K562 (cell line): ENCODE measurements around the gene ADSS1. TPM values are rescaled to one million over a fixed set of nuclear protein-coding genes. Genes with fewer than 3 reads are reported as not detected.

Experiments used
- ATAC-seq: fragments of 200-7000 bp; cut with Tn5 transposase; 3 replicates; pipeline ENCODE4 v1.9.1; 2020; ENCODE audit warnings: moderate library complexity
- BruUV-seq: library from RNA; stranded (reverse); fragments of 400-500 nt; replicated peaks from 2 replicates; lab custom pipeline; 2021; lab: Mats Ljungman, UMichigan
- CTCF ChIA-PET: fragments of 300-600 bp; formaldehyde crosslinking; extraction: SDS; loops from one replicate; lab custom pipeline; 2021; ENCODE audit warnings: low intra/inter-chr PET ratio; lab: Yijun Ruan, JAX
- POLR2A ChIA-PET: fragments of 300-600, 350-650 bp; sonication (Branson Sonifier 250); formaldehyde crosslinking; extraction: SDS; loops from one replicate; lab custom pipeline; 2021; ENCODE audit warnings: antibody characterized with exemption, inconsistent platforms; lab: Yijun Ruan, JAX
- DNase-seq, 4 experiments: peaks; one replicate each; pipeline versions ENCODE4 v3.0.0 to v3.0.0-alpha.2; 2011 to 2018; ENCODE audit warnings: low spot score in 3 of 4, mixed read lengths in 3 of 4; ENCODE audit errors: extremely low read depth in 1 of 4
- FAIRE-seq: peaks from 2 replicates; lab custom pipeline; 2011; peaks lifted over from hg19 to GRCh38; lab: Jason Lieb, UNC
- H2AFZ ChIP-seq: 2 replicates; pipeline ENCODE4 v1.6.0; 2011; ENCODE audit warnings: low read depth, low read length, control low read depth, inconsistent platforms
- H3K27ac ChIP-seq: fragments of 200-600 bp; 3 replicates; pipeline ENCODE4 v1.8.0; 2011; ENCODE audit warnings: low read depth, mild to moderate bottlenecking, control low read depth, inconsistent platforms, low read length, moderate library complexity, mixed read lengths; ENCODE audit errors: extremely low read depth
- H3K27me3 ChIP-seq, 2 experiments: fragments of 300-600 bp in 1 of 2; 2 replicates in 1 of 2; 3 replicates in 1 of 2; pipeline versions ENCODE4 v1.6.0 to v1.8.0; 2011; ENCODE audit warnings: inconsistent platforms in 2 of 2, low read length in 2 of 2, mild to moderate bottlenecking in 1 of 2, mixed read lengths in 1 of 2, moderate library complexity in 1 of 2; ENCODE audit not compliant: control insufficient read depth in 2 of 2, insufficient read depth in 2 of 2
- H3K36me3 ChIP-seq: fragments of 300-600 bp; 3 replicates; pipeline ENCODE4 v1.8.0; 2011; ENCODE audit warnings: mild to moderate bottlenecking, low read length, inconsistent platforms; ENCODE audit not compliant: control insufficient read depth, insufficient read depth
- H3K4me1 ChIP-seq, 2 experiments: fragments of 200-600 bp in 1 of 2; replicated peaks in 1 of 2; 2 replicates in 1 of 2; 3 replicates in 1 of 2; pipeline versions ENCODE4 v1.5.1 to v1.8.0; 2011; ENCODE audit warnings: inconsistent platforms in 2 of 2, low read length in 2 of 2, mild to moderate bottlenecking in 1 of 2, mixed read lengths in 1 of 2, moderate library complexity in 1 of 2; ENCODE audit not compliant: control insufficient read depth in 2 of 2, insufficient read depth in 2 of 2
- H3K4me2 ChIP-seq: 2 replicates; pipeline ENCODE4 v1.6.1; 2011; ENCODE audit warnings: low read length, control low read depth, inconsistent platforms, mixed read lengths; ENCODE audit not compliant: insufficient read depth
- H3K4me3 ChIP-seq: fragments of 200-600 bp; sonication (generic), shearing (Covaris generic); 2 replicates; pipeline ENCODE4 v1.5.1; 2016; ENCODE audit warnings: control low read depth, inconsistent platforms
- H3K79me2 ChIP-seq: fragments of 200-600 bp; 3 replicates; pipeline ENCODE4 v1.8.0; 2011; ENCODE audit warnings: low read length, inconsistent platforms; ENCODE audit not compliant: control insufficient read depth, insufficient read depth
- H3K9ac ChIP-seq, 2 experiments: 2 replicates each; pipeline versions ENCODE4 v1.6.0 to v1.6.1; 2011; ENCODE audit warnings: low read depth in 2 of 2, low read length in 2 of 2, control low read depth in 1 of 2, inconsistent platforms in 1 of 2, mild to moderate bottlenecking in 1 of 2, mixed read lengths in 1 of 2; ENCODE audit not compliant: insufficient read depth in 1 of 2
- H3K9me1 ChIP-seq: one replicate; pipeline ENCODE4 v1.6.0; 2011; ENCODE audit warnings: inconsistent platforms, mild to moderate bottlenecking, low read length, moderate library complexity; ENCODE audit not compliant: control insufficient read depth, insufficient read depth
- H3K9me3 ChIP-seq: replicated peaks from 2 replicates; pipeline ENCODE4 v1.5.1; 2011; ENCODE audit warnings: low read depth, low read length, inconsistent platforms; ENCODE audit not compliant: control insufficient read depth, insufficient read depth
- H4K20me1 ChIP-seq: replicated peaks from 2 replicates; pipeline ENCODE4 v1.6.1; 2011; ENCODE audit warnings: low read length, inconsistent platforms, mixed read lengths; ENCODE audit not compliant: control insufficient read depth, insufficient read depth
- ATF7 ChIP-seq: fragments of 450-650 bp; IDR thresholded peaks from 2 replicates; pipeline ENCODE4 v1.7.1; 2014; ENCODE audit warnings: mild to moderate bottlenecking, moderate library complexity
- FOS ChIP-seq: IDR thresholded peaks from 3 replicates; pipeline ENCODE4 v1.6.1; 2011; ENCODE audit not compliant: insufficient read length; ENCODE audit errors: extremely low read depth
- KAT7 ChIP-seq: sonication (generic); formaldehyde crosslinking; IDR thresholded peaks from 2 replicates; pipeline ENCODE4 v1.8.0; 2022; ENCODE audit warnings: missing genetic modification reagents, mild to moderate bottlenecking, borderline replicate concordance
- RBFOX2 ChIP-seq: fragments of 200-400 bp; formaldehyde crosslinking; IDR thresholded peaks from 2 replicates; pipeline ENCODE4 v1.6.1; 2017; ENCODE audit warnings: low read depth, mild to moderate bottlenecking, low read length, moderate library complexity
- RBM15 ChIP-seq: fragments of 200-400 bp; formaldehyde crosslinking; IDR thresholded peaks from 2 replicates; pipeline ENCODE4 v1.6.1; 2018; ENCODE audit warnings: mild to moderate bottlenecking, low read length, moderate library complexity; ENCODE audit not compliant: insufficient read depth
- SIRT6 ChIP-seq: IDR thresholded peaks from one replicate; pipeline ENCODE4 v1.6.1; 2012; ENCODE audit warnings: low read depth, mild to moderate bottlenecking, control low read depth, inconsistent platforms, low read length, moderate library complexity
- ZNF408 ChIP-seq: fragments of 250-450 bp; sonication (Bioruptor Pico); IDR thresholded peaks from 2 replicates; pipeline ENCODE4 v1.4.0; 2020; ENCODE audit warnings: low read depth, mild to moderate bottlenecking, moderate library complexity
- WGBS: fragments of 100-300 bp; shearing (Covaris generic); methylation state at CpG from one replicate; pipeline ENCODE4 v1.1.6; 2016; ENCODE audit warnings: low coverage, mixed read lengths; ENCODE audit not compliant: insufficient coverage; ENCODE audit errors: missing lambda C conversion rate; 5-methylcytosine and 5-hydroxymethylcytosine counted together
- in situ Hi-C: fragments of 300-500 bp; cut with MboI; formaldehyde crosslinking; loops from 4 replicates; pipeline ENCODE4 v1.15.0; 2018; ENCODE audit warnings: inconsistent platforms, mixed read lengths
- intact Hi-C: fragments of 100-400 bp; cut with micrococcal nuclease; formaldehyde crosslinking; loops from 2 replicates; pipeline ENCODE4 v1.14.2; 2022
- polyA plus RNA-seq, 8 experiments: library from polyadenylated mRNA; depleted of rRNA in 4 of 8; stranded (reverse) in 5 of 8; unstranded in 3 of 8; fragments of >200 nt; fragmentation: Nextera tagmentation in 2 of 8; fragmentation: Illumina TruSeq in 1 of 8; extraction: Ambion mirVana in 2 of 8; extraction: Trizol in 1 of 8; gene quantifications; 2 replicates each; pipeline versions ENCODE4 v1.2.1 to v1.2.3, GENCODE V29; 2011 to 2014; ENCODE audit warnings: inconsistent platforms in 1 of 8, missing spikeins in 1 of 8
- total RNA-seq, 7 experiments: library from RNA; depleted of rRNA in 6 of 7; stranded (reverse); fragments of >200 nt in 6 of 7; fragmentation: Illumina TruSeq in 2 of 7; extraction: Trizol in 2 of 7; gene quantifications; 2 replicates each; pipeline versions ENCODE4 v1.2.1 to v1.2.3, GENCODE V29; 2011 to 2021; ENCODE audit warnings: low replicate concordance in 1 of 7
- TF ChIP-seq, protein P1 (sequence below): fragments of 450-650 bp; IDR thresholded peaks from one replicate; pipeline ENCODE4 v1.6.1; 2018; ENCODE audit warnings: mild to moderate bottlenecking, moderate library complexity; ENCODE audit not compliant: partially characterized antibody
- TF ChIP-seq, protein P2 (sequence below), 2 experiments: fragments of 450-650 bp in 1 of 2; sonication (generic) in 1 of 2; formaldehyde crosslinking in 1 of 2; IDR thresholded peaks in 1 of 2; conservative IDR thresholded peaks in 1 of 2; 2 replicates each; pipeline versions ENCODE4 v1.6.1 to v1.8.1; 2016 to 2023; ENCODE audit warnings: mild to moderate bottlenecking in 2 of 2, moderate library complexity in 2 of 2, inconsistent platforms in 1 of 2, missing genetic modification reagents in 1 of 2
- TF ChIP-seq, protein P3 (sequence below): sonication (generic); formaldehyde crosslinking; IDR thresholded peaks from 2 replicates; pipeline ENCODE4 v1.8.0; 2022; ENCODE audit warnings: mild to moderate bottlenecking, missing genetic modification reagents, borderline replicate concordance

ADSS1 gene
- total and polyA plus RNA-seq, 9 of the 15 experiments (the other 6 are each of a cell fraction or from before 2014, with no cell fraction given), result 0.53 to 5.9 (median 3.9) TPM

DNA sequence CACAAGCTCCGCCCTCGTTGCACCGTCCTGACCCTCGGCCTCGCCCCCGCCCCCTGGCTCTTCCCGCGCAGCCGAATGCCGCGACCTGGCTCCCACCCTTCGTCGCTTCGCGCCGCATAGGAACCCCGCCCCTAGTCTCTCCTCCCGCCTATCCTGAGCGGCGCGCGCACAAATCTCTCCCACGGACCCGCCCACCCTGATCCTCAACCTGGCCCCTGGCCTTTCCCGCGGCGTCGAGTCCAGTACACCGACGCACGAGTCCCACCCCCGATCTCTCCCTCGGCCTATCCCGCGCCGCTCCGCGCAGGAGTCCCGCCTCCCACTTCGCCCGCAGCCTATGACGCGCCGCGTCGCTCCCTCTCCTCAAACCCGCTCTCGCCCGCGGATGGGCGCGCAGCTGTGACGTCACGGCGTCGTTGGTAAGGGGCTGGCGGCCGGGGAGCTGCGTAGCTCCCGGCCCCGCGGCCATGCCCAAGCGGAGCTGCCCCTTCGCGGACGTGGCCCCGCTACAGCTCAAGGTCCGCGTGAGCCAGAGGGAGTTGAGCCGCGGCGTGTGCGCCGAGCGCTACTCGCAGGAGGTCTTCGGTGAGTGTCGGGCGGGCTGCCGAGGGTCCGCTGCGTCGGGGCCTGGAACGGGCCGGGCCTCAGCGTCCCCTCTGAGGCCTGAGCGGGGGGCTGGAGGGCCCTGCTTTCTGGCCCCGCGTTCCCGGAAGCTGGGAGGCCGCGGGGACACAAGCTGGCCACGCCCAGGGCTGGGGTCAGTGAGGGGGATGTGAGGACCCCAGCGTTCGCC lies 28.9 kb downstream of the ADSS1 start, which contains the start of gene SIVA1 (continued):
- TF ChIP-seq, protein P1, sequence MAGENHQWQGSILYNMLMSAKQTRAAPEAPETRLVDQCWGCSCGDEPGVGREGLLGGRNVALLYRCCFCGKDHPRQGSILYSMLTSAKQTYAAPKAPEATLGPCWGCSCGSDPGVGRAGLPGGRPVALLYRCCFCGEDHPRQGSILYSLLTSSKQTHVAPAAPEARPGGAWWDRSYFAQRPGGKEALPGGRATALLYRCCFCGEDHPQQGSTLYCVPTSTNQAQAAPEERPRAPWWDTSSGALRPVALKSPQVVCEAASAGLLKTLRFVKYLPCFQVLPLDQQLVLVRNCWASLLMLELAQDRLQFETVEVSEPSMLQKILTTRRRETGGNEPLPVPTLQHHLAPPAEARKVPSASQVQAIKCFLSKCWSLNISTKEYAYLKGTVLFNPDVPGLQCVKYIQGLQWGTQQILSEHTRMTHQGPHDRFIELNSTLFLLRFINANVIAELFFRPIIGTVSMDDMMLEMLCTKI, result no peak
- TF ChIP-seq, protein P2, sequence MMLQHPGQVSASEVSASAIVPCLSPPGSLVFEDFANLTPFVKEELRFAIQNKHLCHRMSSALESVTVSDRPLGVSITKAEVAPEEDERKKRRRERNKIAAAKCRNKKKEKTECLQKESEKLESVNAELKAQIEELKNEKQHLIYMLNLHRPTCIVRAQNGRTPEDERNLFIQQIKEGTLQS (IDR thresholded peaks at IDR 0.05), result peak; percentile 65
- TF ChIP-seq, protein P2 (CRISPR knock-in tag; conservative IDR thresholded peaks at IDR 0.05), result no peak
- TF ChIP-seq SIRT6, result no peak

DNA sequence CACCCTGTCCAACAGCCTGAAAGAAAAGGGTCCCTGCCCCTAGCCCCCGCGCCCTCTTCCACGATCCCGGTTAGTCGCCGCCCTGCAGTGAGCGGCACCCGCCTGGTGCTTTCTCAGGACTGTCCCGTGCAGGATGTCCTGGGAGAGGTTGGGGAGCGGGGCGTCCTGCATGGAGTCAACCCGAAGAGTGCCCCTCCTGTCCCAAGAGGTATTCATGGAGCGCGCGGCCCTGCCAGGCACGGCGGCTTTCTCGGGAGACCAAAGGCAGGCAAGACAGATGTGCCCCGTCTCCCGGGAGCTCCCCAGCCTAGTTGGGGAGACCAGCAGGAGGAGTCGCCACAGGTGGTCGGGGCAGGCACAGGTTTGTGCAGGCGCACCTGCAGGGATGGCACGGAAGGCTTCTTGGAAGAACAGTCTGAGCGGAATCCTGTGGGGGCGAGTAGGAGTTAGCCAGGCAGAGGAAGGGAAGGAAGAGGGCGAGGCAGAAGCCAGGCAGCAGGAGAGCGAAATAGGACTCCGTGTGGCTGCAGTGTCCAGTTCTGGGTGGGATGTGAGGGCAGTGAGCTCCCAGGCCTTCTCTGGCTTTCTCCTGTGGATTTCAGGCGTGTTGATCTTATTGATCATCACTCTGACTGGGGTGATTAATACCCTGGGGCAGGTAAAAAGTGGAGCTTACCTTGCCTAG lies 29.6 kb downstream of the ADSS1 start:
- WGBS, result 0% methylated on average over 24 of the region's 30 CpGs
- Histone ChIP-seq H4K20me1 (0 out of 2 replicates have a peak, but pooled peaks cover 8% of the 10 kb centered on the region), H3K27ac (peak overlapping the region; percentile 89), H3K4me1 (peaks cover 9 to 44% of the 10 kb centered on the region in 2 experiments; a peak in 3 of 5 replicates), H3K9ac (peak overlapping the region; percentile 95 to 96), H3K4me2 (peak overlapping the region; percentile 82), H3K4me3 (peak overlapping the region; percentile 98), H3K27me3 (no peaks in the 10 kb centered on the region), H3K9me1 (no peaks in the 10 kb centered on the region), H2AFZ (no peak overlapping the region), H3K36me3 (peaks cover 38% of the 10 kb centered on the region; the same call in 2 of the 3 replicates), H3K9me3 (0 out of 2 replicates have a peak, but pooled peaks cover 4% of the 10 kb centered on the region), H3K79me2 (peaks cover 26% of the 10 kb centered on the region)
- no TSS peak for BruUV-seq
- TF ChIP-seq RBM15 (no peak), FOS (no peak), ATF7 (no peak), RBFOX2 (peak; percentile 22; the same call in 1 of the 2 replicates), ZNF408 (CRISPR knock-in tag) (no peak), KAT7 (CRISPR knock-in tag) (0 out of 2 replicates have a peak, but pooled peaks have one; percentile 42)
- TF ChIP-seq, protein P3, sequence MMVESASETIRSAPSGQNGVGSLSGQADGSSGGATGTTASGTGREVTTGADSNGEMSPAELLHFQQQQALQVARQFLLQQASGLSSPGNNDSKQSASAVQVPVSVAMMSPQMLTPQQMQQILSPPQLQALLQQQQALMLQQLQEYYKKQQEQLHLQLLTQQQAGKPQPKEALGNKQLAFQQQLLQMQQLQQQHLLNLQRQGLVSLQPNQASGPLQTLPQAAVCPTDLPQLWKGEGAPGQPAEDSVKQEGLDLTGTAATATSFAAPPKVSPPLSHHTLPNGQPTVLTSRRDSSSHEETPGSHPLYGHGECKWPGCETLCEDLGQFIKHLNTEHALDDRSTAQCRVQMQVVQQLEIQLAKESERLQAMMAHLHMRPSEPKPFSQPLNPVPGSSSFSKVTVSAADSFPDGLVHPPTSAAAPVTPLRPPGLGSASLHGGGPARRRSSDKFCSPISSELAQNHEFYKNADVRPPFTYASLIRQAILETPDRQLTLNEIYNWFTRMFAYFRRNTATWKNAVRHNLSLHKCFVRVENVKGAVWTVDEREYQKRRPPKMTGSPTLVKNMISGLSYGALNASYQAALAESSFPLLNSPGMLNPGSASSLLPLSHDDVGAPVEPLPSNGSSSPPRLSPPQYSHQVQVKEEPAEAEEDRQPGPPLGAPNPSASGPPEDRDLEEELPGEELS (CRISPR knock-in tag), result no peak
- ChIA-PET CTCF (no interaction called here), POLR2A (interaction anchor here (0.6 to 1.4 kb wide), 6 partner anchors 10 to 284 kb away, joined by 3 to 6 read pairs (median 4); no protein-coding TSS in a partner anchor)
- FAIRE-seq, result no peak
- DNase-seq, result no peak
- intact Hi-C loops, result loop anchor here (5.0 kb wide), 1 partner anchor 74 kb away; no protein-coding TSS in a partner anchor
- in situ Hi-C loops, result no loop called here
- no peak for ATAC-seq
